Measurements from ENCODE around the gene LDB2.
"Not testable (repeated sequence)": the region's sequence is repeated elsewhere in the genome, so short reads cannot be mapped to it uniquely, and the experiment has no call there.

The LDB2 gene

DNA sequence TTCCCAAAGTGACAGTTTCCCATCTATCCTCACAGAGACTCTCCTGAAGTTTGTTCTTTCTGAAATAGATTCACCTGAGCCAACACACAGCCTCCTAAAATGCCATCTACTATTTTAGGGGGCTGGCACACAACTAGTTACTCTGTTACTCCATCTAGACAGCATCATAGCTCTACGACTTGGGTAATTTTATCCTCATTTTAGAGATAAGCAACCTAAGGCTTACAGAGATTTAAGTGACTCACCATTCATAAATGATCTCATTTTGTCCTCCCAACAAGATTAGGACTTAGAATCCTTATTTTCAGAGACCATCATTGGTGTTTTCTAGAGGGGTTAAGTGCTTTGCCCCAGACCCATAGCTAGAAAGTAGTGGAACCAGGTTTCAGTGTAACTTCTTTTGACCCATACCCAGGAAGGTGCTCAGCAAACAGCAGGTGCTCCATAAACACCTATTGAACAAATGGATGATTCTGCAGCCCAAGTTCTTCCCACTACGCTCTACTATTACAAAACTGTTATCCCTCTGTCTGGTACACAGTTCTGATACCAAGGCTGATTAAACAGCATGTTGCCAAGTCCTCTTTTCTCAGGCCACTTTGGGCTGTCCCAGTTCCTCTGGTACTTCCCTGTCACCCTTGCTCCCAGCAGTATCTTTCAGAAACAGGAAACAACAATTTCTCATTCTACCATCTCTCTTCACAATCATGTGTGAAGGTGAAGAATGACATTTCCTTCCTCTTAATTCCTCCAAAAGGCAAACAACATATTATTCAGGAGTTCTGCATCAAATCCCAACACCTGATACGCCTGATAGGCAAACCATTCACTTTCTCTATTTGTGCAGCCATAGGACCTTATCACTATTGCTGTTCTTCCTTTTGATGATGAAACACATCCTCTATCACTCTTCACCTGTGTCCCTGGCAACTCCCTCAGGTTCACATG, 367.5 kb downstream of the LDB2 start:
- no peak for DNase-seq

DNA sequence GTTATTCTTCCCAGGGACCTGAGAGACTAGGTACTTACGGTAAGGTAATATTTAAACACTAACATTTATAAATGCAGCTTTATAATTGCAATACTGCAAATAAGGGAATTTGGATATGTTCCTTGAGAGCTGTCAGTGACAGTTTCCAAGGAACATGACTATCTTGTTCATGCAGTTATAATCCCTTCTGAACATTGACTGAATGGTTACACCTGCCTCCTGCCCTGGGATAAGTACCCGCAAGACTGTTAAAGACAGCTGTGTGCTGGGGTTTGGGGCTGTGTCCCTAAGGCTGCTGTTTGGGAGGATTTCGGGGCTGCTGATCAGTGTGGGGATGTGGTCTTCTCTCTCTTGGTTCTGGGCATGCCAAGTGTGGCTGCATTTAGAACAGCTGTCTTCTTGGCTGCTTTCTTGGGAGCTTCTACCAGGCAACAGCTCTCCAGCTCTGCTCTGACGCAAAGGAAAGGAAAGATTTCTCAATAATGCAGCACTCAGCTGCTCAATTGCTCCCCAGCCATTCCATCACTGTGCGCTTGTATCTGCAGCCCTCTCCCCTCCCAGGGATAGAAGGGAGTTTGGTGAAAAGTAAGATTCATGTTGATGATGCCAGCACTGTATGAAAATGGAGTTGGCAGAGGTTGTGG, 373.4 kb downstream of the LDB2 start:
- DNase-seq: no peak

DNA sequence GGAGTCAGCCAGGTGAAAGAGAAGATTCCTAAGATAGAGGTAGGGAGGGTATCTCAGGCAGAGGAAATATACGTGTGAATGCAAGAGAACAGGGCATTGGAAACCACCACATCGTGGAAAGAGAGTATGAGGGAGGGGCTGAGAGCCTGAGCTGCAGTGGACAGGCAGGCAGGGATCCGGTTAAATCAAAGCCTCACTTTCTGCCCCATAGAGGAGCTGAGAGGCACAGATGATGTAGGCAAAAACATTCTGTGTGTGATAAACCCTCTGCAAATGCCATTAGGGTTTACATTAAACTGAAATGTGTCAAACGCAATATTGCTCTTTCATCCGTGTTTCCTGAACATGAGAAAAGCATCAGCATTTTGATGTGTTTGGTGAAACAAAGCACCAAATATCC, 374.0 kb downstream of the LDB2 start:
- DNase-seq: no peak

DNA sequence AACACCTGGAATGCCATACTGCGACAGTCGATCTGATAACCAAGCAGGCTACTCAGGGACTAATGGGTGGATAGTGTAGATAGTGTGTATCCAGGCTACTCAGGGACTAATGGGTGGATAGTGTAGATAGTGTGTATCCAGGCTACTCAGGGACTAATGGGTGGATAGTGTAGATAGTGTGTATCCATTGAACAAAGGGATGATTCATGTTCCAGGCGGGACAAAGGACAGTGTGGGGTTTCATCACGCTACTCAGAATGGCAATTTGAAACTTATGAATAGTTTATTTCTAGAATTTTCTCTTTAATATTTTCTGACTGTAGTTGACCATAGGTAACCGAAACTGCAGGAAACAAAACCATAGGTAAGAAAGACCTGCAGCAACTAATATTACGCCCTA, 374.9 kb downstream of the LDB2 start:
- not testable (repeated sequence) for DNase-seq

DNA sequence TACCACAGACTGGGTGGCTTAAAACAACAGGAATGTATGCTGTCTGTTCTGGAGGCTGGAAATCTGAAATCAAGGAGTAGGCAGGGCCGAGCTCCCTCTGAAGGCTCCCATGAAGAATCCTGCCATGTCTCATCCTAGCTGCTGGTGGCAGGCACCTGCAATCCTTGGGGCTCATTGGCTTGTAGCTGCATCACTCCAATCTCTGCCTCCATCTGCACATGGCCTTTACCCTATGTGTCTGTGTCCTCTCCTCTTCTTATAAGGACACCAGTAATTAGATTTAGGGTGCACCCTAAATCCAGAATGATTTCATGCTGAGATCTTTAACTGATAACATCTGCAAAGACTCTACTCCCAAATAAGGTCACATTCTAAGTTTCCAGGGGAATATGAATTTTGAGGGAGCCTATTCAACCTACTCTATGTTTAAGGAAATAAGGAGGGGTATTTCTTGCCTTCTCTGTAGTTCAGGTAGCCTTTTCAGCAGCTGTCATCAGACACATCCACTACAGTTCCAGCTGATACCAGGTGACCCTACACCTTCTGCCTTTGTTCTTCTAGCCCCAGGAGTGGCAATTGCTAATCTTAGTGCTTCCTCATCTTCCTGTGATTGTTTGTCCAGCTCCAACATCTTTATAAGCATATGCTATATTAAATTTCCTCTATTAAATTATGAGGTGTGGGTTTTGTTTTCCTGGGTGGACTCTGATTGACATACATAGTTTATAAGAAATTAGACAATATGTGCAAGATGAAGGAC, 377.1 kb downstream of the LDB2 start:
- no peak for DNase-seq

DNA sequence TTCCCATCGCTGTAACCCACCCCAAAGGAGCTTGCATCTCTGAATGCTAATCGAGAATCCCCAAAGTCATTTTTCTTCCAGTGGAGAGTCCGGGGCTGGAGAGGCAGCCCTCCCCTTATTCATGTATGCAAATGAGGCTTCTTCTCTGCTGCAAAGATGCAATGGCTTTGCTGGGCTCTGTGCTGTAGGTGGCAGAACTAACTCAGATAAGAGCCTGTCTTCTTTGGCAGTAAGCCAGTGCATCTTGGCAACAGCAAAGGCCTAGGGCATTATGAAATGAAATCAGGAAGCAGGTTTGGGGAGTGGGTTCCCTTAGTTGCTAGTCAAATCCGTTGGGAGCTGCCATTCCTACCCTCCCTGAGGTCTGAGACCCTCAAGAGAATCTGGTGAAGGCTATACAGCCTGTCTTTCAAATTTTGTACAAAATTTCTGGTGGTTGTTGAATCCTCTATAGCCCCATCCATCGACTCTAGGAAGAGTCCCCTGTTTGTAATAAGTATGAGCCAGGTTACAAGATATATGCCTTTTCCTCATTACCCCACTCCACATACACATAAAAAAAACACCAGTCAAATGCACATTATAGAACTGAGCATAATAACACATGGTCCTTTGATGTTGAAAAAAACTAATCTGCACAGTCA, 381.5 kb downstream of the LDB2 start:
- DNase-seq: no peak

DNA sequence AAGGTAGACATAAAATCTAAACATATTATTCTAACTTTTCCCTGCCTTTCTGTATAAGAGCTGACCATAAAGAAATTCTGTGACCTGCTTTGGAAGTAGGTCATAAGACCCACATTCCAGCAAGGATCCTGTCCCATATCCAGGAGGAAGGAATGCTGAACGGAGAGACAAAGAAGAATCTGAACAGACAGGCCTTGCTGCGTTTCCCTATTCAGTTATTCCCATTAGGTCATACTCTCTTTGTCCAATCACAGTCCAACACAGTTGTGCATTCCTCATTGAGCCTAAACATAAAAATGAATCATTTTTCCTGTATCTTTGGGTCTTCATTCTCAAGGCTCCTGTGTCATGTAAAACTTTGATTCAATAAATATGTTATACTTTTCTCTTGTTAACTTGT, 384.6 kb downstream of the LDB2 start:
- no peak for DNase-seq

DNA sequence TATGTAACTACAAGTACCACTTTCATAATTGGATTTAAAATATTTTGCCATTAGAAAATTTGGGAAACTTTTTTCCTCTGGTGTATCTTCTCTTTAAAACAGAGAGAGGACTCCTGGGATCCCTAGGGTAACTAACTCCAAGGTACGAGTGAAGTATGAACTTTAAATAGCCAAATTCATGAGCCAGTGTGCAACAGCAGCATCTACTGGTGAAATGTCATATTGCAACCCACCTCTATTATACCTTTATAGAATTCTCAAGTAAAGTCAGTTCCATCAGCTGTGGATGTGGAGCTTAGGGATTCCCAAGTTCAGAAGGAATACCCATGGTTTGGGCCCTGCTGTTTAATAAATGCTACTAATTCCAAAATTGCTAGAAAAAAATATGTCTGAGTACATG, 389.5 kb downstream of the LDB2 start:
- DNase-seq: no peak

DNA sequence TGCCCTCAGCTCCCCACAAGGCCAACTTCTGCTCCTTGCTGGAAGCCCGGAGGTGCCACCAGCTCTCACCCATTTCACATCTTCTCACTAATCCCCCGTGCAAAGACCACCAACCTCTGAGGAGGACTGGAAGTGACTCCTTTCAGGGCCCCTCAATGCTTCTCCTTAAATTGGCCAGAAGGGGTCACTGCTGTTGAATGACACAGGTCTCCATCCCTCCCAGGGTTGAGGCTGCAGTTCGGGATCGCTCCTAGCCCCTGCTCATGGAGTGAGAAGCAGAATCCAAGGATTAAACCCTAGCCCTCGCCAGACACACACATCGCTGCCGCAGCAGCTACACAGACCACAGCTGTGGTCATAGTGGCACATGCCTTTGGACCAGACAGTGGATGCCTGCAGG, 392.7 kb downstream of the LDB2 start:
- no peak for DNase-seq

DNA sequence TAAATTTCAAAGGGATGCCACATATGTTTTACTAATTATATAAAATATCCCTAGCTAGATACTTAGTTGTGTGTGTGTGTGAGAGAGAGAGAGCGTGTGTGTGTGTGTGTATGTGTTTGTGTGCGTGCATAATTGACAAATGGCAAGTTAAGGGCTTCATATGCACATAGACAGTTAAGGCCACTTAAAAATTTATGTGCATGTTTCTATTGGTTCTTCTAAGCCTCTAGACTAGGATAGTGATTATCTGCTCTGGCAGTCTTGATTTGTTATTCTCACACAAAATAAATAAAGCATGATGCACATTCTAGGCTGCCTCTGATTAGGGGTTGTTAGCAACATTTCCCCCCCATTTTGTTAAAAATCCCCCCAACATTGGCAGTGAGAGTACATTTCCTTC, 393.2 kb downstream of the LDB2 start:
- DNase-seq: no peak

DNA sequence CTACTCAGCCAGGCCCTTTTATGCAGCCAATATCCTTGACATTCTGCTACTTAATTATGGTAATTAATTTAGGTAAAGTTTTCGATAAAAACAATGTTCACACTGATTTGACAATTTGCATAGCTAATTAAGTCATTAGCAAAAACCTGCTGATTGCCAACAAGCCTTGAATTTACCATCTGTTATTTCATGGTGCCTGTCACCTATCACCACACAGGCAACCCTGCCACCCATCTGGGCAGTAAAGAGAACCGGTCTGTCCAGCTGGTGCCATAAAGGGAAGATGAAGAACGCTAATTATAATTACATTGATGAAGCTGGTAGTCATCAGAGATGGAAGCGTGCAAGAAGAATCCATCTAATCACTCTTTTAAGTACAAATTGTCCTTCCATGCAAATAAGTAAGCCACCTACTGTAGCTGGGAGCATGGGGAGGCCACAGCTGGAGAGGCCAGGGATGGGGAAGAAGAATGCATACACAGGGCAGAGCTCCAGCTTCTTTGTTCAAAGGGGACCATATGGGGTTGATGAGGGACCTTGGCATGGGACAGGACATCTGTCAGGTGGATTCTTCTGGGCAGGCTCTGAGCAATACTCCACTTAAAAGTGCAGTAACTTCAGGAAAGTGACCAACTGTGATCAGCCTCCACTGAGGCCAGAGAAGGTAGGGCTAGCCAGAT, 394.9 kb downstream of the LDB2 start:
- no peak for DNase-seq

DNA sequence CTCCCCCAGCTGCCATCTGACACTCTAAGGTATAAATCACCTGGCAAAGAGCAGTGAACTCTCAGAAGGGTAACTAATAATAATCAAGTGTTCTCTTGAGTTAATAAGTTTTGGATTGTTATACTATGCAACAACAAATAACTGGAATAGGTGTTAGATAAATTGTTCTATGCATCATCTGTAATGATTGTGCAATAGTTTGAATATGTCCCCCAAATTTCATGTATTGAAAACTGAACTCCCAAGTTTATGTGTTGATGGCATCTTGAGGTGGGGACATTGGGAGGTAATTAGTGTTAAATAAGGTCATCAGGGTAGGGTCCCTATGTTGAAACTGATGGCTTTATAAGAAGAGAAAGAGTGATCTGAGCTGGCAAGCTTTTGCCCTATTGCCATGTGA, 399.5 kb downstream of the LDB2 start:
- DNase-seq: no peak

DNA sequence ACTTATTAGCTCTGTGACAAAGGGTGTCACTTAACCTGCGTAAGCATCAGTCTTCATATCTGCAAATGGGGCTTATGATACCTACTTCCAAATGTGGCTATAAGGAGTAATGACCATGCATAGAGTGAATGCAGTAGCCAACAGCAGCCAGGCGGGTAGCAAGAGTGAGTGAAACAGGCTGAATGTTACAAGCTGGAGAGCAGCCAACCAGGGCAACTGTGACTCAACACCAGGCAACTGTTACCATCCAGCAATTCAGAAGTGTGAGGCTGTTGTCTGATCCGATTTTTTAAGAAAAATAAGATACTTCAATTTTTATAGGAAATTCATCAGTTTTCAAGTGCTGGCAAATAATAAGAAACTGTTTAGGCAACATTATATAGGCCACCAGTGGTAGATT, 401.9 kb downstream of the LDB2 start:
- no peak for DNase-seq

DNA sequence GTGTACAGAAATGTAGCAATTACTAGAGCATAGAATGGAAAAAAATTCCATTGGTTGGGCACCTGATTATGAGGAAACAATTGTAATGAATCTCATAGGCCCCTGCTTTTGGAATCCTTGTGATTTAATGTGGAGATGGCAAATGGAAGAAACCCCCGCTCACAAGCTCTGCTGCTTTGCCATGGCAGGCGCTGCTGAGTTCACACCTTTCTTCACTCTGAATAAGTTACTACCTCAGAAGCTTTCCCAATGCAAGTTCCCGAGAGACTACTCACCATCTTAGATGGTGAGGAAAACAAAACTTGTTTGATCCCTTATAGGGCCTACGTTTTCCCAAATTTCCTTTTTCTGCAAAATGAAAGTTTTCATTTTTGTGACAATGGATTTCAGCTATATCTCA, 405.6 kb downstream of the LDB2 start:
- DNase-seq: no peak

DNA sequence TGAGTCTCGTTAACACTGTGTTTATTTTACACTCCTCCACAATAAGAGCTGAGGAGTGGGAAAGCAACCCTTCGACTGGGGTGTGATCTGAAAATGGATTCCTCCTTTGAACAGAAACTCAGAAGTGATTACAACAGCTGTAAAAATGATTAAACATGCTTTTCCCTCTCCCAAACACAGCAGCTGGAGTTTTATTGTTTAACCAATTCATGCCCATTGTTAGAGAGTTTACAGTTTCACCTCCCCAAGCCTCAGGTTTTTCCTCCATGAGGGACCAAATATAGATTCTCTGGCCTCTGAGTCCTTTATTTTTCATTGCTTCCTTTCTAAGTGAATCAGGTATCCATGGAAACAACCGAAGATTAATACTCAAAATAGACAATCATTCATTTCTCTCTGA, 409.2 kb downstream of the LDB2 start:
- no peak for DNase-seq

DNA sequence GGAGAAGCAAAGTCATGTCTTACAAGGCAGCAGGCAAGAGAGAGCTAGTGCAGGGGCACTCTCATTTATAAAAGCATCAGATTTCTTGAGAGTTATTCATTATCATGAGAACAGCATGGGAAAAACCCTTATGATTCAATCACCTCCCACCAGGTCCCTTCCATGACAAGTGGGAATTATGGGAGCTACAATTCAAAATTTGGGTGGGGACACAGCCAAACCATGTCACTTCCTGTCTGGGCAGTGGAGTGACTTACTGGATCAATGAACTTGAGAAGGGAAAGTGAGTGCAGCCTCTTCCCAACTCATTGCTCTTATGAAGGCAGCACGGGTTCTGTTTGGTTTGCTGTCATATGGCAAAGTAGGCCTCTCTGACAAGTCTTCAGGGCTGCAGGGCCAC, 410.4 kb downstream of the LDB2 start:
- no peak for DNase-seq

DNA sequence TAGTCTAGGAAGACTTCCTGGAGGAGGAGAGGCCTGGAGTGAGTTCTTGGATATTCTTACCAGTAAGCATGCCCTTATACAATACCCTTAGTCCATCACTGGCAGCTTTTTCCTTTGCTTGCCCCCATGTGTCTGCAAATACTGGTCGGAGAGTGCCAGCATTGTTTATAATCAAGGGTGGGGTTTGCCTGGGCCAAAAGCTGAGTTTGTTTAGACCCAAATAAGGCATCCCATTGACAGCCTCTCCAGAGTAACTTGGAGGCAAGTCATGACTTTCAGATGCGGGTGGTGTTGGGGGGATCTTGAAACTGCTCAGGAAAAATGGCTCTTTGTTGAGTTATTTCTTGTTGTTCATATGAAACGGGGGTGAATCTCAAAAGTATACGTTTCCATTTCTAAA, 413.7 kb downstream of the LDB2 start:
- DNase-seq: no peak

DNA sequence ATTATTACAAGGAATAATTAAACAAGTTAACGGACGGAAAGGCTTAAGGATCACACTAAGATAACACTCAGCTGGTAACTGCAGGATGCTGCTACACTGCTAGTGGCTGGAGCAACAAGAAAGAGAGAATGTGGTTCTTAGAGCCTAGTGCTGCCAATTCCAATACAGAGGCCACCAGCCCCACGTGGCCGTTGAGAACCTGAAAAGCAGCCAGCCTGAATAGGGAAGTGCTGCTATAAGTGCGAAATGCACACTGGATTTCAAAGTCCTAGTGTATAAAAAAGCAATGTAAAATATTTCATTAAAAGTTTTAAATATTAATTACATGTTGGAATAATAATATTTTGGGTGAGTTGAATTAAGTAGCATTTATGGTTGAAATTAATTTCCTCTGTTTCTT, 414.9 kb downstream of the LDB2 start:
- no peak for DNase-seq

DNA sequence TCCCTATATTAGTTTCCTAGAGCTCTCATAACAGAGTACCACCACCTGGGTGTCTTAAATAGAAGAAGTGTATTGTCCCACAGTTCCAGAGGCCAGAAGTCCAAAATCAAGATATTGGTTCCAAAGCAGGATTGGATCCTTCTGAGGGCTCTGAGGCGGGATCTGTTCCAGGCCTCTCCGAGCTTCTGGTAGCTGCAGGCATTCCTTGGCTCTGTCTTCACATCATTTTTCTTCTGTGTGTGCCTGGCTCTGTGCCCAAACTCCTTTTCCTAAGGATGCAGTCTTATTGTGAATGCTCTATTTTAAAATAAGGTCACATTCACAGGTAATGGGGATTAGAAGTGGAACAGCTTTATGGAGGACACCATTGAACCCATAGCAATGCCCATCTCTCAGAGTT, 418.4 kb downstream of the LDB2 start:
- DNase-seq: no peak

DNA sequence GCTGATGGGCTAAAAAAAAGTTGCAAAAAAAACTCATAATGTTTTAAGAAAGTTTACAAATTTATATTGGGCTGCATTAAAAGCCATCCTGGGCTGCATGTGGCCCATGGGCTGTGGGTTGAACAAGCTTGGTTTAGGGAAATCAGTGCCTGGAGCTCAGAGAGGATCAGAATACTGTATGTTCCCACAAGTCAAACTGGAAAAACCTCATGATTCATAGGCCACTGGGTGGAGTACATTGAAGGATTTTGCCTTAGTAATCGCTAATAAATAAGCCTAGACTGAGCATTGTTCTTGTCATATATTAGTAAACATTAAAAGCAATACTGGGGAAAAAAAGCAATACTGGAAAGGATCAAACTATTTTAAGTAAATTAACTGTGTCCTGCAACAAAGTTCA, 425.9 kb downstream of the LDB2 start:
- no peak for DNase-seq

DNA sequence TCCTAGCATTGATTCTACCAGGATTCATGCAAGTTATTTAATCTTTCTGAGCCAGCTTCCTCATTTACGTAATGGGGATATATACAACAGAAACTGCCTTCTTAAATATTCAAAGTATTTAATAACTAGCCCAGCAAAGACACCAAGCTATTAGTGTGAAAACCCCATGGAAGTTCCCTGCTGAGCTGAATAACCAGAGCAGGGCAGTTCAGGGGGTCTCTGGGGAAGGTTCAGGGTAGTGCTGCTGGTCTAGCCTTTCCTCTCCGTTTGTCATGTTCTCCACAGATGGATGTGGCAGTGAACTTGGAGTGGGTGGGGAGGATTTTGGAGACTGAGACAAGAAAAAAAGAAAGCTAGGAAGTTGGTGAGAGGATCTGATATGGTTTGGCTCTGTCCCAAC, 431.4 kb downstream of the LDB2 start:
- no peak for DNase-seq

DNA sequence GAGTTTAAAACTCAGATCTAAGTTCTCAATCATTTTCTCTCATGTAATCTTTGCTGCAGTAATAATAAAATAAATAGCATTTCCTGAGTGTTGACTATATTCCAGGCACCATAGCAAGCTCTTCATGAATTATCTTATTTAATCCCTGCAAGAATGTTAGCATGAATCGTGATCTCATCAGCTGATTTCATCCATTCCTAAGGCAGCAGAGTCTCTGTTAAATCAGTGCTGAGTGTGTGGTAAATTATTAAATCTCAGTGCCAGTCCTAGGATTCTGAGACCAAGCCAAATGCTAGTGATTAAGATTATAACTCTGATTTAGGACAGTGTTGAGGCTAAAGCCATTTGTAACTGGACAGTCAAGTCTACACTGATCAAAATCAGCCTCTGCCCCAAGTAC, 431.9 kb downstream of the LDB2 start:
- no peak for DNase-seq

DNA sequence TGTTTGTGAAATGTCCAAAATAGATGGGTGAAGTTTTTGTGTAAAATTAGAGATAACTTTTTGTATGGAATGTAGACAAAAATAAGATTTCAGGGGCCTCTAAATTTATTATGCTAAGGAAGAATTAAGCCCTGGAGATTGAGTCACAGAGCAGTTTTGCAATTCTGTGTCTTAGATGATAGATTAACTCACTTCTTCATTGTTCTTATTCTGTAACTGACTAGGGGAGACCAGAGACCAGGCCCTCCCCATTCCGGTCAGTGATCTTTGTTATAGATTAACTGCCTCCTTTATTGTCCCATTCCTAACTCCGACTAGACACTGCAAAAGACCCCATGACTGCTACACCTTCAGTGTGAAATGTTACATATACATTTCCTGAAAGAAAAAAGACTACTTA, 433.8 kb downstream of the LDB2 start:
- DNase-seq: no peak

Data from T-helper 9 cell (primary cell).